Stimulated activated CD4-positive, alpha-beta T cell treated with anti-CD3 and anti-CD28 coated beads, TNF-alpha, amount 100 ng/mL, for 1 hour (primary cell): ENCODE data around the gene LMO3.

ENCODE experiments used
- DNase-seq, 3 donors: peaks; one replicate each; pipeline ENCODE4 v3.0.0-alpha.2; 2020; ENCODE audit warnings: low read depth in 3 of 3, low spot score in 1 of 3

LMO3 gene

GRCh38 chr12:16606117-16606200 lies at the start of gene LMO3:
TSS of gene LMO3 (minus strand) at chr12:16606162. CDS start at chr12:16600860, 5,302 bp downstream.
- DNase-seq, result no peak

GRCh38 chr12:16636435-16637055 lies 30.6 kb upstream of the LMO3 start:
- no peak for DNase-seq

- no peak for DNase-seq
Measured at GRCh38 chr12:16634786-16635185, 28.8 kb upstream of the LMO3 start.

DNA sequence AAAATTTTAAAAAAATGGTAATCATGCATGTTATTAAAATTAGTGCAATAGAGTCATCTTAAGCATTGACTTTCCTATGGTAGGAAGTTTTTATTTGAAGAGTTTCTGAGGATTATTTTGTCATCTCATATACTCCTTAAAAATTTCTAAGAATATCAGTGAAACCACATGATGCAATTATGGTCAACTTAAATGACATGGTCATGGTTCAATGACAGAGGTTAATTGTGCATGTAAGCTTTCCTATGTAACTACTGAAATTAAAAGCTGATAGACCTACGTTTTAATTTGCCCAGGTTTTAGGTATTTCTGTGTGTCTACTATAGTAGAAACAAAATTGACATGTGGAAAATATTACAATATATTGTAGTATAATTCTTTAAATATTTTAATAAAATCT lies 21.0 kb upstream of the LMO3 start:
- no peak for DNase-seq

DNA sequence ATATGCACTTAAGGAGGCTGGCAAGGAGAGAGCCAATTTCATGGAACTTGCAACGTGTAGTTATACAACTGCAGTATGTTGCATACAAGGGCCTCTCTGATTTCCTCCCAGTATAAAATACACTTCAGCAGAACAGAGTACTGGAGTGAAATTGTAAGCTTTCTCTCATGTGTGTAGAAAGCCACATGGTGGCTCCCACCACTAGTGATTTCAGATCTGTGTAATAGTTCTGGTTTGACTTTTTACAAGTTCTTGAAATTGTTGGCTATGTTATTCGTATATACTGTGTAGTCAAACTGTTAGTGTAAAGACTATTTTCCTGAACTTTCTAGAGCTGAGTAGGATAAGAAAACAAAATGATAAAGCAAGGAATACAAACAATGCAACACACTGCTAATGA lies 16.4 kb upstream of the LMO3 start:
- no peak for DNase-seq

DNA sequence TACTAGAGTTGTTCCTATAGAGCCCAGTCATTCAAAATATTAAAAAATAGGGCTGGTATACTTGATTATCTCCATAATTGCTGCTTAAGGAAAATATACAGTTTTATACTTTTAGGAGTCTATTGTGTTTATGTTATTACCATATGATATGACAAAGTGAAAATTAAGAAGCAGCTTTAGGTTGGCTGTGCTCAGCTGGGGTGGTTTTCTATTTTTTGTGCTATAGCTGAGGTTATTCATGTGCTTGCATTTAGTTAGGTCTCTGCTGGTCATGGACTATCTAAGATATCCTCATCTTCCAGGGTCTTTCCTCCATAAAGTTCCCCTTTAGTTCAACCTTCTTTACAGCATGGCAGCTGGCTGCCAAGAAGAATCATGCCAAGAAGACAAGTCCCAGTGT lies 13.6 kb upstream of the LMO3 start:
- no peak for DNase-seq

DNA sequence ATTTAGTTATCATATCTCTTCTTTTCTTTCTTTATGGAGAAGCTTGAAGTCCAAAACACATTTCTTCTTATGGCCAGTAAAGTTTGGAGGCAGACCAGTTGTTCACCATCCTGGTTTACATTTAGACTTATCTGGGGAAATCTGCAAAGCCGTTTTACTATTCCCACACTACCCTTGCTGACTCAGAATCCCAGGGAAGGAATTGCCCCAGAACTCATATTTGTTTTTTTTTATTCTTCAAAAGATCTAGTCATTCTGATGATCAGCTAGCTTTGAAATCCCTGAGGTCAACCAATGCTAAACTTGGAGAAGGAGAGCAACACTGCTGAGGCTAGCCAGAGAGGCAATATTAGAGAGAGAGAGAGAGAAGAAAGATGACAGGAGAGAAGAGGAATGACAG lies 12.3 kb upstream of the LMO3 start:
- DNase-seq, result no peak

GRCh38 chr12:16613199-16613598 lies 7.2 kb upstream of the LMO3 start:
- DNase-seq, result no peak

DNA sequence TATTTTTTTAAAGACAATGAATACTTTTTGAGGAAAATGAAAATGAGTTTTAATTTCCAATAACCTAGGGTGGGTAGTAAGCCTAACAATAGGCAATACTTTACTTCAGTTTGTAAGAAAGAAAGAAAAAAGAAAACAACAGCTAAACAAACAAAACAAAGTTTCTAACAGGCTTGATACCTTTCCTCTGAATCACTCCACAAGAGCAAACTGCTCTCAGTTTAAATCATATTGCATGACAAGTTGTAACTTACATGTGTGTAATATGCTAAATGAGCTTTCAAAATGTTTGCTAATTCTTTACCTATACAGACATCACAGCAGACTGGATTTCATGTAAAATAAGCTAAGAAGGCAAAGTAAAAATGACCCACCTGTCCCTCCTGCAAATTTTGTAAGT lies 6.7 kb upstream of the LMO3 start:
- no peak for DNase-seq

GRCh38 chr12:16611146-16611545 lies 5.2 kb upstream of the LMO3 start:
- no peak for DNase-seq

DNA sequence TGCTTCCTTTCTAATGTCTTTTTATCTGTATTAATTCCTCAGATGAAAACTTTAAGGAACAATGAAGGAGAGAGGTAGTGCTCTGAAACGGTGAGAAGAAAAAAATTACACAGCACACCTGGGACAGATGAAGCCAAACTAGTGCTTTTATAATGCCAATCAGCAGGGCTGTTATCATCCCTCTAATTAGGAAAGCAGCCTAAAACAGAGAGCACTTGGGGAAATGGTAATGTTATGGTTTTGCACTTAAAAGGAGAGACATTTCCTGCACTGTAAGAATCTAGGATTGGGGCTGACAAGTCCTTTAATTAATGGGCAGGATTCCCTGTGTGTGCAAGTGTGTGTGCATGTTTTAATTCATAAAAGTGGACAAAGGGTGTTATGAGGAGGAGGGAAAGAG lies 4.8 kb upstream of the LMO3 start:
- no peak for DNase-seq

DNA sequence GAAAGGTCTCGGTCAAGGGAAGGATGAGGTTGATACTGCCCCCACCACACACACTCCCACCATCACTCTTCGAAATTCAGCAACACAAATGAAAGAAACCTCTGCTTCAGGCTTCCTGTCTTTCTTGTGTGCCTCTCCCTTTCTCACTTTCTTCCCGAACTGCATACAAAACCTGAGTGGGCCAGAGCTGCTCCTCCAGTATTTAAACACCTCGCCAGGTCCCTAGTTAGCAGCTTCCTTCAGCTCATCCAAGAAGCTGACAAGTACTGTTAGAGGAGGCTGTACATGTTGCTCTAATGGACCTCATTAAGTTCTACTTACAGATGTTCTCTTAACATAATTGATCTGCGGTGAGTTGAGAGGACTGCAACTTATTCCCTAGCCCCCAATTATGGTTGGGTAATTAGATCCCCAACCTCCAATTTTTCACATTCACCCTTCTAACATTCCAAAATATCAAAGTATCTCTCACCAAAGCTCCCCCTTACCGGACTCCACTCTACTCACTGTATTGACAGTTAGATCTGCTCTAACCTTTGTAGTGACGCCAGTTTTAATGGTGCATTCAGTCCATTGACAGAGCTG lies 4.1 kb upstream of the LMO3 start:
- no peak for DNase-seq

- DNase-seq, result no peak
Measured at GRCh38 chr12:16608946-16609539, 3.1 kb upstream of the LMO3 start.

DNA sequence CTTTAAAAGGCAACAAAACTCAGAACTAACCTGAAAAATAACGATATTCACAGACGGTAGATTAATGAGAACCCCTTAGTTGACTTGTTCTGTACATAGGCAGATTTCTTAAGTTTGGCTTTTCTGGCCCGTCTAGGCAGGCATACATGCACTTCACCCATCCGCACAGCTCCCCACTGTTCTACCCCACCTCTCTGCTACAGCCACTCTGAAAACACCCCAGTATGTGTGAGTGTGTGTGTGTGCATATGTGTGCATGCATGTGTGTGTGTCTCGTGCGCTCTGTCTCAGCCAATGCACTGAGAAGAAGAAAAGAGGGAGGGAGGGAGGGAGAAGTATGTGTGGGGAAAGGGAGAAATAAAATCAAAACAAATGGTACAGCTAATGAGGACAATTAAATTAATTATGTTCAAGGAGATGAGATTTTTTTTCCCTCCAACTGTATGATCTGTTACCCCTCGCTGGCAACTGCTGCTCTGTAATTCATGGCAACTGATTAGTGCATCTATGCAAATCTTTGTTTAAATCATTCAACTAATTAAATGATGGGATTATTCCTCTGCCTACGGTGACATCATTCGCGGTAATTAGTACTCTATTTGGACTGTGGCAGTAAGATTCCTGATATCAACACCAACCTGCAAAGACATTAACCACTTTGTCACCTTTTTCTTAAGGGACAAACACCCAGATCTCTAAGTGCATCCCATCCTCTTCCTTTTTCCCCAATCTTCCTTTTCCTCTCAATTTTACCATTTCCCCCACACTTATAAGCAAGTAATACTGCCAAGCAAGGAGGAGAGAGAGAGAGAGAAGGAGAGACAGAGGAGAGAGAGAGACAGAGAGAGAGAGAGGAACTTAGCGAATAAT lies 2.2 kb upstream of the LMO3 start:
- DNase-seq, result no peak

DNA sequence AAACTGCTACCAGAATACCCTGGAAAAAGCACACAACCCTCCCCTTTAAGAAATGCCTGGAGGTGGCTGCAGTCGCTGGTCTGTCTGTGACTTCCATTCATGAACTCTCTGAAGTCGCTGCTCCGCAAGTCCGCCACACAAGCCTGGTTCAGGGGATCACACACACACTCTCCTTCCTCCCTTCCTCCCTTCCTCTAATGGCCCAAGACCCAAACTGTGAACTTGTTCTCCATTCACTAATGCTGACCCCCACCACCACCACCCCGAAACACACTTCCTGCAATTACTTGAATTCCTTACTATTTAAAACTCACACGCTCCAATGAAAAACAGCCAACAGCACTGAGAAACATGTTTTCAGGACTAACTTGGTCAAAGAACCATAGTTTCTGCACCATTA lies 1.0 kb upstream of the LMO3 start:
- no peak for DNase-seq

- no peak for DNase-seq
Measured at GRCh38 chr12:16606201-16606849, 363 bp upstream of the LMO3 start.

DNA sequence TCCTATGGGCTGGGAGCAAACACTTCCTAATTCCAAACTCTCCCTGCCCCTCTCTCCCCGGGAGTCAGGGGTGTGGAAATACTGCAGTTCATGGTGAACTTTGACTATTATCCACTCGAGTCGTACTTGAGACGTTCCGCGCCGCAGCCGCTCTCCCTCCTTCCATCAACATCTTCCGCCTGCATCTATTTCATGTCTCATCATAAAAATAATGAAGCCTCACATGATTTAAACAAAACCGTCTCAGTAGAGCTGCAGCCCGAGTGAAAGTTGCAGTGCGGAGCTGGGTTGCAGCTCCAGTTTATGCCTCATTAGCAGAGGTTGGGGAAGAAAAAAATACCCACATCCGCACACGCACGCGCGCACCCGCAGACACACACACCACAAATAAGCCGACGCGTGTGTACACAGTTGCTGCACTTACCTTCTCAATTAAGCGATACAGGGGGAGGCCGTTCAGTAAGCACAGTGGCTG lies 283 bp downstream of the LMO3 start:
- DNase-seq, result no peak

- no peak for DNase-seq
Measured at GRCh38 chr12:16604596-16605252, 1.2 kb downstream of the LMO3 start.

- no peak for DNase-seq
Measured at GRCh38 chr12:16603916-16604575, 1.9 kb downstream of the LMO3 start.

DNA sequence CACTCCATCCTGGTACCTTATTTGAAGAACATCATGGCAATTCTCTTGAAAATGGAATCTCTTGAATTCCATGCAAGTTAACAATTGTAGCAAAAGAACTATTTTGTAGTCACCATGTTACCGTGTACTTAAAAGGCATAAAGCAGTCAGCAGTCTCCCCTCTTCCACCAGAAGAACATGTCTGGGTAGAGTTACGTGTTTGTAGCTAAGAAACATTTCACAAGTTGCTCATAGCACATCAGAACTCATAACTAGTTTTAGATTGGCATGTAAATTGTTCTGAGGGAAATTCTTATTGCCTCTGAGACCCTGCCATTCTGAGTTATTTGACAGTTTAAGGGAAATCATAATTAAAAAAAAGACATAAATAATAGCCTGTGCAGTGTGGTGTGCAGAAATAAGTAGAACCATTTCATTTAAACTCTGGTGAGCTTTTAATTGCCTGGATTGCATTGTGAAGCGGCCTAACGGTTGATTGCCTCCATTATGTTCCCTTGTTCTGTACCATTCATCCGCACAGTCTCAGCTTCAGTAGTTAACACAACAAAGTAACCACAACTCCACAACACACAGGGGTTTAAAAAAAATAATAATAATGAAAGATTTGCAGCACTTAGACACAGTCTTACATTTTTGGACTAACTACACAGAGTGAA lies 2.6 kb downstream of the LMO3 start:
- DNase-seq, result no peak
